DOHH2 (cell line): ENCODE measurements around the gene OR13C9.

Experiments
- H3F3A ChIP-seq: fragments of 200-600 bp; sonication (generic), shearing (Covaris generic); 2 replicates; pipeline ENCODE4 v1.6.0; 2016; ENCODE audit warnings: antibody characterized with exemption, mild to moderate bottlenecking; ENCODE audit not compliant: control insufficient read depth, insufficient read depth
- H3K27ac ChIP-seq: fragments of 200-600 bp; sonication (generic); 2 replicates; pipeline ENCODE4 v1.5.1; 2014; ENCODE audit warnings: low read depth, mild to moderate bottlenecking, low read length, moderate library complexity
- H3K27me3 ChIP-seq: fragments of 200-600 bp; sonication (generic); 2 replicates; pipeline ENCODE4 v1.6.1; 2014; ENCODE audit warnings: mild to moderate bottlenecking, low read length, mixed read lengths; ENCODE audit not compliant: control insufficient read depth
- H3K36me3 ChIP-seq: fragments of 200-600 bp; sonication (generic); 2 replicates; pipeline ENCODE4 v1.6.1; 2014; ENCODE audit warnings: mild to moderate bottlenecking, low read length, moderate library complexity, mixed read lengths; ENCODE audit not compliant: control insufficient read depth
- H3K4me1 ChIP-seq: fragments of 200-600 bp; sonication (generic); 2 replicates; pipeline ENCODE4 v1.6.1; 2014; ENCODE audit warnings: mild to moderate bottlenecking, low read length, mixed read lengths; ENCODE audit not compliant: control insufficient read depth
- H3K4me2 ChIP-seq: fragments of 200-600 bp; sonication (generic); 2 replicates; pipeline ENCODE4 v1.6.0; 2014; ENCODE audit warnings: mild to moderate bottlenecking, low read length, moderate library complexity
- H3K4me3 ChIP-seq: fragments of 200-600 bp; sonication (generic); 2 replicates; pipeline ENCODE4 v1.5.1; 2014; ENCODE audit warnings: mild to moderate bottlenecking, low read length, mixed read lengths
- H3K79me2 ChIP-seq: fragments of 200-600 bp; sonication (generic); 2 replicates; pipeline ENCODE4 v1.6.1; 2014; ENCODE audit warnings: mild to moderate bottlenecking, low read length, mixed read lengths; ENCODE audit not compliant: control insufficient read depth
- H3K9me2 ChIP-seq: fragments of 200-600 bp; sonication (generic); replicated peaks from 2 replicates; pipeline ENCODE4 v1.6.1; 2014; ENCODE audit warnings: mild to moderate bottlenecking, low read length, mixed read lengths; ENCODE audit not compliant: control insufficient read depth
- H3K9me3 ChIP-seq: fragments of 200-600 bp; sonication (generic); 2 replicates; pipeline ENCODE4 v1.6.1; 2014; ENCODE audit warnings: antibody characterized with exemption, low read length, mixed read lengths; ENCODE audit not compliant: control insufficient read depth, insufficient read depth
- H4K20me1 ChIP-seq: fragments of 200-600 bp; sonication (generic); 2 replicates; pipeline ENCODE4 v1.6.0; 2014; ENCODE audit warnings: low read depth, mild to moderate bottlenecking, antibody characterized with exemption, low read length, moderate library complexity; ENCODE audit not compliant: control insufficient read depth, insufficient read depth
- EZH2phosphoT487 ChIP-seq: fragments of 200-600 bp; sonication (generic); IDR thresholded peaks from 2 replicates; pipeline ENCODE4 v1.6.1; 2017; ENCODE audit warnings: borderline replicate concordance, mild to moderate bottlenecking, antibody characterized with exemption, low read length, moderate library complexity, mixed read lengths
- TF ChIP-seq, protein P1 (sequence below): fragments of 200-600 bp; sonication (generic); IDR thresholded peaks from one replicate; pipeline ENCODE4 v1.5.1; 2014; ENCODE audit warnings: antibody characterized with exemption, mild to moderate bottlenecking, low read depth, low read length; ENCODE audit not compliant: poor library complexity, severe bottlenecking

The OR13C9 gene, protein sequence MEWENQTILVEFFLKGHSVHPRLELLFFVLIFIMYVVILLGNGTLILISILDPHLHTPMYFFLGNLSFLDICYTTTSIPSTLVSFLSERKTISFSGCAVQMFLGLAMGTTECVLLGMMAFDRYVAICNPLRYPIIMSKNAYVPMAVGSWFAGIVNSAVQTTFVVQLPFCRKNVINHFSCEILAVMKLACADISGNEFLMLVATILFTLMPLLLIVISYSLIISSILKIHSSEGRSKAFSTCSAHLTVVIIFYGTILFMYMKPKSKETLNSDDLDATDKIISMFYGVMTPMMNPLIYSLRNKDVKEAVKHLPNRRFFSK

DNA sequence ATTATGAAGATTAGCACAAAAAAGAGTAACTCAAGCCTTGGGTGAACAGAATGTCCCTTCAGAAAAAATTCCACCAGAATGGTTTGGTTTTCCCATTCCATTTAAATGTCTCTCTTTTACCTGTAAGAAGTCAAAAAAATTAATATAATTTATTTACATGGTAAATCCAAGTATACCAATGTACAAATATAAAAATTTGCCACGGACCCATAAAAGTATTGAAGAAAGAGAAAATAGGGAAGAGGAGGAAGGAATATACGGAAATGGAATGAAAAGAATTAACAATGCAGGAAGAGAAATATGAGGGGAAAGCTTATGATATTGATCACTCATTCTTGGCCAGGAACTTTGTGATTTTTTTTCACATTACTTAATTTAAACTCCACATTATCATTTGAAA is at the start of gene OR13C9:
OR13C9 (minus strand) TSS at position 101 of the 400 bp plus-strand sequence; CDS start at position 101, 0 bp downstream.
- H3K36me3 ChIP-seq: no peaks in the 10 kb centered on the region
- H3K79me2 ChIP-seq: no peaks in the 10 kb centered on the region
- H3F3A ChIP-seq: no peaks in the 10 kb centered on the region
- H3K4me2 ChIP-seq: no peak within 1 kb of the TSS
- H3K4me1 ChIP-seq: no peaks in the 10 kb centered on the region
- H3K27ac ChIP-seq: no peak within 1 kb of the TSS
- no peaks in the 10 kb centered on the region for H4K20me1 ChIP-seq
- H3K4me3 ChIP-seq: no peak within 1 kb of the TSS
- no peaks in the 10 kb centered on the region for H3K9me2 ChIP-seq
- H3K27me3 ChIP-seq: no peaks in the 10 kb centered on the region
- TF ChIP-seq EZH2phosphoT487: no peak
- TF ChIP-seq, protein P1, sequence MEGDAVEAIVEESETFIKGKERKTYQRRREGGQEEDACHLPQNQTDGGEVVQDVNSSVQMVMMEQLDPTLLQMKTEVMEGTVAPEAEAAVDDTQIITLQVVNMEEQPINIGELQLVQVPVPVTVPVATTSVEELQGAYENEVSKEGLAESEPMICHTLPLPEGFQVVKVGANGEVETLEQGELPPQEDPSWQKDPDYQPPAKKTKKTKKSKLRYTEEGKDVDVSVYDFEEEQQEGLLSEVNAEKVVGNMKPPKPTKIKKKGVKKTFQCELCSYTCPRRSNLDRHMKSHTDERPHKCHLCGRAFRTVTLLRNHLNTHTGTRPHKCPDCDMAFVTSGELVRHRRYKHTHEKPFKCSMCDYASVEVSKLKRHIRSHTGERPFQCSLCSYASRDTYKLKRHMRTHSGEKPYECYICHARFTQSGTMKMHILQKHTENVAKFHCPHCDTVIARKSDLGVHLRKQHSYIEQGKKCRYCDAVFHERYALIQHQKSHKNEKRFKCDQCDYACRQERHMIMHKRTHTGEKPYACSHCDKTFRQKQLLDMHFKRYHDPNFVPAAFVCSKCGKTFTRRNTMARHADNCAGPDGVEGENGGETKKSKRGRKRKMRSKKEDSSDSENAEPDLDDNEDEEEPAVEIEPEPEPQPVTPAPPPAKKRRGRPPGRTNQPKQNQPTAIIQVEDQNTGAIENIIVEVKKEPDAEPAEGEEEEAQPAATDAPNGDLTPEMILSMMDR: no peak
- H3K9me3 ChIP-seq: no peaks in the 10 kb centered on the region

DNA sequence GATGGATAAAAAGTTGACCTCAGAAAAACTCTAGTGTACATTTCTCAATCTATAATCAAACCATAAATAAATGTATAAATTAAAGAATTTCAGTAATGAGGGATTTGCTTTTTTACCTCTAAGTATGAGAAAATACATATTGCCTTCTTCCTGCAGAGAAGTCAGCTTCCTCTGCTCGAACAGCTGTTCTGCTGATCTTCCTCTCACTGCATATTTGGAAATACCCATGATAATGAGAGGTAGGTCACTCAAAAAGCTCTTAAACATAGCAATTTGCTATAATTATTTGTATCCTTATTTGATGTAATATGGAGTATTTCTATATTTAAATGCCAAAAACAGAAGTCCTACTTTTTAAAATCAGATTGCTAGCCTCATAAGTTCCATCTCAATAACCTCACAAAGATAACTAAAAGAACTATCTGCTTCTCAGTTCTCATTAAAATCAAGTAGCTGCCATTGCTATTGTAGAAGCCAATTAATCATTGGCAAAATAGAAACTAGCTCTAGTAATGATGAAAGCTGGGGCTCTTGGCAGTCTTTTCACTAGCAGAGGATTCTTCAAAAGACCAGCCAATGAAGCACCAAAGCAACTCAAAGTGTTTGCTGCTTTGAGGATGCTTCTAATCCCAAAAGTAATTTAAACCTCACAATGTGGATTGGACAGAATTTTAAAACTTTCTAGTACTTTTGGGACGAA is 40.6 kb upstream of the OR13C9 start:
- Histone ChIP-seq H3K4me1 (no peaks in the 10 kb centered on the region), H3K9me3 (no peaks in the 10 kb centered on the region; the same call in 1 of the 2 replicates), H3K36me3 (no peaks in the 10 kb centered on the region), H3K79me2 (no peaks in the 10 kb centered on the region), H3F3A (no peaks in the 10 kb centered on the region), H3K4me2 (no peak overlapping the region), H3K27me3 (peaks cover 8% of the 10 kb centered on the region), H3K9me2 (no peaks in the 10 kb centered on the region), H4K20me1 (no peaks in the 10 kb centered on the region), H3K27ac (no peak overlapping the region), H3K4me3 (no peak overlapping the region)
- TF ChIP-seq, protein P1: no peak
- TF ChIP-seq EZH2phosphoT487: no peak

DNA sequence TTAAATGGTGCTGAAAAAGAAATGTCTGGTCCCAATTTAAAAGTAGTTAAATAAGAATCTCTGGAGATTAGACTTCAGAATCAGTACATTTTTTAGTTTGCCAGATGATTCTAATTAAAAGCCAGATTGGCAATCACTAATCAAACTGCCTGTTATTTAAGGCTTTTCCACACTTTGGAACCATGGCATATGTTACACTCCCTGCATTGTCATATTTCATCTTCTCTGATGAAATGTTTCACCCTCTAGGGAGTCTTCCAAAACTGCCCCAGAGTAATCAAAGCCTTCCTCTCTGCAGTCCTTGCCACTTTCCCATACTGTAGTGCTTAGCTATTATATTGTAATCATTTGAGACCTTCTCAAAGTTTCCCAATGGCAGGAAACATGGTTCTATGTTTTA is 17.5 kb upstream of the OR13C9 start:
- Histone ChIP-seq H3K79me2 (no peaks in the 10 kb centered on the region), H3K9me3 (no peaks in the 10 kb centered on the region), H3K4me2 (no peak overlapping the region), H3F3A (no peaks in the 10 kb centered on the region), H4K20me1 (no peaks in the 10 kb centered on the region), H3K27ac (no peak overlapping the region), H3K4me1 (no peaks in the 10 kb centered on the region), H3K27me3 (no peaks in the 10 kb centered on the region), H3K9me2 (no peaks in the 10 kb centered on the region), H3K4me3 (no peak overlapping the region), H3K36me3 (no peaks in the 10 kb centered on the region)
- no peak for TF ChIP-seq EZH2phosphoT487
- TF ChIP-seq, protein P1: no peak
